ENCODE data around the gene GADD45GIP1.

Gene GADD45GIP1

DNA sequence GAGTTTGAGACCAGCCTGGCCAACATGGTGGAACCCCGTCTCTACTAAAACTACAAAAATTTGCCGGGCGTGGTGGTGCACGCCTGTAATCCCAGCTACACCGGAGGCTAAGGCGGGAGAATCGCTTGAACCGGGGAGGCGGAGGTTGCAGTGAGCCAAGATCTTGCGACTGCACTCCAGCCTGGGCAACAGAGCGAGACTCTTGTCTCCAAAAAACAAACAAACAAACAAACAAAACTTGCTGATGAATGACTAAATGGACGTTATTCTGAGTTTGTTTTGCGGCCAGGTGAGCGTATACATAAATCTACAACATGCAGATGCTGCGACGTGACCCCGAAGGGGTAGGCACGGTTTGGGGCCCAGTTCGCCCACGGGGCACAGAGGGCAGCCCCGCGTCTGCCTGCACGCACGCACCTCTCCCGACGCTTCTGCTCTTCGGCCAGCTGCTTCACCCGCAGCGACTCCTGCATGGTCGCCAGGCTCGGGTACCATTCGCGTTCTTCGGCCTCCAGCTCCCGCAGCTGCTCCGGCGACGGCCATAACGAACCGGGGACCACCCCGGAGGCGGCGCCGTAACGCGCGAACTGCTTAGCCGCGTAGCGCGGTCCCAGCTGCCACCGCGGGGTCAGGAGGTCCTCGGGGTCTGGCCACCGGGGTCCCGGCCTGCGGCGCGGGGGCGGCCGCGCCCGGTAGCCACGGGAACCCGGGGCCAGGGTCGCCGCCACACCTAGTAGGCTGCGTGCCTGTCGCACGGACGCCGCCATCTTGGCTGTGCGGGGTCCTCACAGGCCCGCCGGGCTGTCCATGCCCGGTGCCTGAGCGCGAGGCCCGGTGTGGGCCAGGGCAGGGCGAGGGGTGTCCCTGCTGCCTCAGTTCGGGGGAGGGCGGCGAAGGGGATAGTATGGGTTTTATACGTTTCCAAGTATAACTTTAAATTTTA, at the start of gene GADD45GIP1:
Gene GADD45GIP1 (minus strand): TSS at position 778 of the 943 bp plus-strand sequence. CDS start 11 bp downstream, at position 767.
- DNase-seq (ENCODE audit: low spot score), result peak; percentile 84

DNA sequence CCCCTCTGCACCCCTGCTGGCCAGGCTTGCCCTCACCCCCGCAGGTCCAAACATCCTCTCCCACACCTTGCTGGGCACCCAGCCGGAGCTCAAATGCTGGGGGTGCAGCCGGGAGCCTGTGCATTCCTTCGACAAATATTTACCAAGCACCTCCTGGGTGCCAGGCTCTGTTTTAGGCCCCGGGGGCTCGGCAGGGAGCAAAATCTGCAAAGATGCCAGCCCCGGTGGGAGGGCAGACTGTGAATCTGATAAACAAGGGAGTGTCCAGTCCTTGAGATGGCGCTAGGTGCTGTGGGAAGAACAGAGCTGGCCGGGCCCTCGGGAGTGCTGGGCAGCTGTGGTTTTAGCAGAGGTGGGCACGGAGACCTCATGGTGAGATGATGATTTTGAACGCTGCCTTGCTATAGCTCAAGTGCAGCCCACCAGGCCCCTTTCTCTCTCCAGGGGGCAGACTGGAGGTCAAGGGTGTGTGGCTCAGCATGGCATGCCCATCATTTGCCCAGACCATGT, 48.9 kb upstream of the GADD45GIP1 start:
- no peak for DNase-seq (ENCODE audit: low spot score)

DNA sequence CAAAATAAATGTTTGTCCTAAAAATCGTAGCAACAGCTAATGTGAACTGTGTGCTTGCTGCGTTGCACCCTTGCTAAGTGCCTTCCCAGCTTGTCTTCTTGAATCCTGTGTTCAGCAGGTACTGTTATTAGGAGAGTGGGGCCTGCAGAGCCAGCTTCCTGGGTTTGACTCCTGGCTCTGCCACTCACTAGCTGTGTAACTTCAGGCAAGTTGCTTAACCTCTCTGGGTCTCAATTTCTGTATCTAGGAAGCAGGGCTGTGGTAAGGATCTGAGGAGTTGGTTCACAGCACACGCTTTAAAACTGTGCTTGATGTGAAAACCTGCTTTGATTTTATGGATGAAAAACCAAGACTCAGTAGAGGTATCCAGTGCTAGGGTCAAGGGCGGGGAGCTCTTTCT, 48.2 kb upstream of the GADD45GIP1 start:
- no peak for DNase-seq (ENCODE audit: low spot score)

DNA sequence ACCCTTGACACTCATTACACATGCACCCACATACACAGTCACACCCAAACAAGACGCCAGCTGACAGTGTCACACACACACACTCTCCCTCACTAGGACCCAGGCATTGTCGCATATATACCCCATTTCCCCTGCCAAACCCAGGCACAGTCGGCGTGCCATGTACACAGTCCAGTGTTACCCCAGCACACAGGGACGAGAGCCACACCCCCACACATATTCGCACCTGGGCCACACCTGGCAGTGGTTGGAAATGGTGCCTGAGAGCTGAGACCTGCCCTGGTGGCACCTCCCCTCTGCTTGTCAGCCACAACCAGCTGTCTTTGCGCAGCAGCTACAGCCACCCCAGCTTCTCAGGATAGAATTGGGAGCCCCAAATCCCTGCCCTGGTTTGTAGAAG, 47.2 kb upstream of the GADD45GIP1 start:
- no peak for DNase-seq (ENCODE audit: low spot score)

DNA sequence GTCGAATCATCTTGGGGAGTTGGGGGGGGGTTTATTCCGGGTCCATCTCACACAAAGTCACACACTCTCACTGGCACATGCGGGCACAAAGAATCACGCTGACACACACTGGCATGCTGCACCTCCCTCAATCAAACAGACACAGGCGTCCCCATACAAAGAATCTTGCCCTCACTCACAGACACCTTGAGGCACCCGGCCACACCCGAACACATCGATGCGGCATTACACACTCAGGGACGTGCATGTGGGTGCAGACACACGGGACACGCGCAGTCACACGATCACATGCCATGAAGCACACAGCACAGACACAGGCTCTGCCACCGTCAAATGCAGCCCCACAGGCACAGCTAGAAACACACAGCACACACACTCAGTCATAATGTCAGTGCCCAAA, 46.1 kb upstream of the GADD45GIP1 start:
- DNase-seq (ENCODE audit: low spot score), result no peak

DNA sequence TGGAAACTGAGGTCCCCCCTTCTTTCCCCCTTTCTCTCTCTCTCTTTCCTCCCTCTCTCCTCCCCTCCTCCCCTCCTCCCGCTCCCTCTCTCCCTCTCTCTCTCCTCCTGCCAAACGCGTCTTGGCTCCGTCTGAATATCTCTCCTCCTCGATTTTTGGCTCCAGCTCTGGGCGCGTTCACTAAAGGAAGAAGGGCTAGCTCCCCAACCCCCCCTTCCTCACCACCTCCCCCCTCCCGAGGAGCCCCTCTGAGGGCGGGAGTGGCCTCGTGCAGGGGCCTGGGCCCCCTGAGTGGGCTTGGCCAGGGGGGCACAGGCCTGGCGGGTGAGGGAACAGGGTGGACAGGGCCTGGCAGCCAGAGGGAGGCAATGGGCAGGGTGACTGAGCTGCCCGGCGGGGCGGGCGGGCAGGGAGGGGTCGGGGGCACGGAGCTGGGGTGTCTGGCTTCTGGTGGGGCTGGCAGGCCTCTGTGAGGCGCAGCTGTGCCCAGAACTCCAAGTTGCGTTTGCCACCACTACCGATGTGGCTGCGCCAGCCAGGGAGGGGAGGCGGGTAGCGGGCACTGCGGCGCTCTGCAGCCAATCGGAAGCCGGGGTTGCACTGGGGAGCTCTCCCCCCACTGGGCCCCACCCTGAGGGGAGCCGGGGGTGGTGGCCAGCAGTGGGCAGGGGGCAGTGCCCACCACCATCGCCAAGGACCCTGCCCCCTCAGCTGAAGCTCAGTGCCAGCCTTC, 45.3 kb upstream of the GADD45GIP1 start:
- DNase-seq (ENCODE audit: low spot score), result peak; percentile 46

DNA sequence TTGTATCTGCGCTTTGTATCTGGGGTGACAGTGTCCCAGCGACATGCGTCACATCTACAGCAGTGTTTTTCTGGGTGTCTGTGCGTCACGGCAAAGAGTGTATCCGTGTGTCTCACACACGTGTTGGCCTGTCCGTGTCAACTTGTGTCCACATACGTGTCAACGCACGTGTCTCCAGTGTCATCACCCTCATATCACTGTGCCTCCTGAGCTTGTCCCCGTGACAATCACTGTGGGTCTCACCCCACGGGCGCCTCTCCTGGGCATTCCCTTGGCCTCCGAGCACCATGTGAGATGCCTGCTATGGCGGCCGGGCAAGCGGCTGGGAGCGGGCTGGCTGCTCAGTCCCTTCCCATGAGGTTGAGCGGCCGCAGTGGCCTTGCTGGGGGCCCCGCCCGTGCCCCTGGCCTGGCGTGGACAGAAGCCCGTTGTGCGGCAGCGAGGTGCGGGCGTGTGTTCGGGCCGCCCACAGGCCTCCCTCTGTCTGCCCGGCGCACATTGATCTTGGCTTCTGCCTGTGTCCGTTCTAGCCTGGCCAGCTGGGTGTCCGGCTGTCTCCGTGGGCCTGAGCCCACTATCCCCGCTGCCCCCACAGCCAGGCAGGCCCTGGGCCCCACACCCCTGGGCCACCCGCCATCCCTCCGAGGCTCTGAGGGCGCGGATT, 44.6 kb upstream of the GADD45GIP1 start:
- DNase-seq (ENCODE audit: low spot score), result peak; percentile 42

DNA sequence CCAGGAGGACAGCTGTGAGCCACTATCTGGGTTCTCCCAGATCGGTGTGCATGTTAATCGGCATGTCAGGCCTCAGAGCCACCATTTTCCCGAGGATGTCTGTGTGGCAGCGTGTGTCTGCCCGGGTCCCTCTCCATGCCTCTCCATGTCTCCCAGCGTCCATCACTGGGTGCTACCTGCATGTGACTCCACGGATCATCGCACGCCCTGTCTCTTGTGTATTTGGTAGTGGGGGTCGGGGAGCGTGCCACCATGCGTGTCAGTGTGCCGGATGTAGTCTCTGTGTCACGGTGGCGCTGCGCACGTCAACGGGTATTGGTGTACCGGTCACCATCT, 44.1 kb upstream of the GADD45GIP1 start:
- no peak for DNase-seq (ENCODE audit: low spot score)

DNA sequence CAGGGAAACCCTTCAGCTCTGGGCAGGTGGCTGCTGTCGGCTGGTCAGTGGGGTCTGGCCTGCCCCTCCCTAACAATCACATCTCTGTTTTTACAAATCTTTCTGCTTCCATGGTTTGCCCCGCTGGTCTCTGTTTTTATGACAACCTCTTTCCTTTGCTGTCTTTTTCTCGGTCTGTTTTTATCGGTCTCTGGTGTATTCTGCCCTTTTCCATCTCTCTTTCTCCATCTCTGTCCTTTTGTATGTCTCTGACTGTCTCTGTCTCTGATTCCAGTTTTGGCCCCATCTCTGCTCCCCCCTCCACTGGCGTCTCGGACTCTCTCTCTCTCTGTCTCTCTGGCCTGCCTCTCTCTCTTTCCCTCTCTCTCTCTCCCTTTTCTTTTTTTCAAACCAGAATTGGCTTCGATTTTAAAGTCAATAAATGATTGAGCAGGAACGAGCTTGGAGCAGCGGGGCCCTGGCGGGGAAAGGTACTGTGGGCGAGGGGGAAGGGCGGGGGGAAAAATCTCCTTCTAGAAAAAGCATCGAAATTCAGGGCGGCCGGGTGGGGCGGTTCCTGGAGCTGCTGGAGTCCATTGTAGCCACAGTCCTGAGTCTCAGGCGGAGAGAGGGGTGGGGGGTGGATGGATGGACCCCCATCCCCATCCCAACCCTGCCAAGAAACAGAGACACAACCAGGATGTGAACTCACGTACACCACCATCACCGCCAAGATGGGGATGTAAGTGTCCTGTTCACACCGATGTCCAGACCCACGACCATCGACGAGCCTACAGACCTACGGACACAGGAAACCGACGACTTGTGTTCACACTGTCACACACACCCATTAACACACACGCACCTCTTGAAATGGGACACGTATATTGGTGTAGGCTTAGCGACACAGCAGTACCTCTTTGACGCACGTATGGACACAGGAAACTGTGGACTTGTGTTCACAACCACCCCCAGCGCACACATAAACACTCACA, 41.2 kb upstream of the GADD45GIP1 start:
- no peak for DNase-seq (ENCODE audit: low spot score)

DNA sequence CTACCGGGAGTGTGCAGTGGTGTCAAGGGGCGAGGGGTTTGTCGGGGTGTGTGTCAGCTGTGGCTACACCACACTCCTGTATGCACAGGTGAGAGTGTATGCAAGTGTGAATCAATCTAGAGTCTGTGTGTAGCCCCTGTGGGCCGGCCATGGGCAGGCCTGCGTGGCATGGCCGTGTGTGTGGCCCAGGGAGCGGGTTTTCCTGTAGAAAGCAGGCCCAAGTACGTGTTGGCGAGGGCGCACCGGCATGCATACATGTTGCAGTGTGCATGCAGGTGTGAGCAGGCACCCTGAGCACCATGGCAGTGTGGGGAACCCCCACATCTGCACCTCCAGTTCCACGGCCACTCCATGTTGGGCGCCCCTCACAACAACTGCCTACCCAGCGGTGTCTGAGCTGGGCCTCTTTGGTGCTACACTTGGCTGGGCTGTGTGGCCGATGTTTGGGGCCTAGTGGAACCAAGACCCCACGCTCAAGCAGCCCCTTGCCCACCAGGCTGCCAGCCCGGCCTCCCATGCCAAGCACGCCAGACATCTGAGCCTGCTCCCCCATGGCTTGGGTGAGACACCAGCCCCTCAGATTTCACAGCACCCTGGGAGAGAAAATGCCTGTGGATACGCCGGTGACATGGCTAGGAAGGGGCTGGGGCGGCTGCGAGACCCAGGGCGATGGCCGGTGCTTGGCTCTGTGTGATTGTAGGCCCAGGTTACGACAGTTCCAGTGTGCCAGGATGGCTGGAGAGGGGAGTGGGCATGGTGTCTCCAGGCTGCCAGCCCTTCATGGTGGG, 40.4 kb upstream of the GADD45GIP1 start:
- no peak for DNase-seq (ENCODE audit: low spot score)

DNA sequence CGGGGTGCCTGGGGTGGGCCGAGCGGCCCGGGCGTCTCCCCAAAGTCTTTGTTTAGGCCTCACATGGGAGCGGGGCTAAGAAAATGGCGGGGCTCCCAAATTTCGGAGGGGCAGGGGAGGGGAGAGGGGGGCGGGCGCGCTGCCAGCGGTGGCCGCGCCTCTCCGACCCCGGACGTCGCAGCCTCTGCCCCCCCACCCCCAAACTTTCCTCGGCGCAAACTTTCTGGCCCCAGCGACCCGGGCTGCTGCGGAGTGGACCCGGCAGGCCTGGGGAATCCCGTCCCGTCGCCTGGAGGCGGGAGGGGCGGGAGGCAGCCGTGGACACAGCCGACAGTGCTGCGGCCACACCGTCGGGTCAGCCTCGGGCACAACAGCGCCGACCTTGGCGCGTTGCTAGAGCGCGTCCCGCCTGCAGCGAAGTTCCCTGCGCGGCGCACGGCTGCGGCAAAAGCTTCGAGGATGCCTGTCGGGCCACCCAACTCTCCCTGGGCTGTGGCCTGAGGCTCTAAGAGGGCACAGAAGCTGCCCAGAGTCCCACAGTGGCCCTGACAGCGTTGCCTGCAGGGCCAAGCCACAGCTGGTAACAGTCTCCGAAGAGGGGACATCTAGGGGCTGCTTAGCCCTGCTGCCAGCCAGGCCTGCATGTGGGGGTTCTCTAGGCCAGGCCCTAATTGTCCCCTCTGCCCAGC, 39.5 kb upstream of the GADD45GIP1 start:
- peak; percentile 31 for DNase-seq (ENCODE audit: low spot score)

DNA sequence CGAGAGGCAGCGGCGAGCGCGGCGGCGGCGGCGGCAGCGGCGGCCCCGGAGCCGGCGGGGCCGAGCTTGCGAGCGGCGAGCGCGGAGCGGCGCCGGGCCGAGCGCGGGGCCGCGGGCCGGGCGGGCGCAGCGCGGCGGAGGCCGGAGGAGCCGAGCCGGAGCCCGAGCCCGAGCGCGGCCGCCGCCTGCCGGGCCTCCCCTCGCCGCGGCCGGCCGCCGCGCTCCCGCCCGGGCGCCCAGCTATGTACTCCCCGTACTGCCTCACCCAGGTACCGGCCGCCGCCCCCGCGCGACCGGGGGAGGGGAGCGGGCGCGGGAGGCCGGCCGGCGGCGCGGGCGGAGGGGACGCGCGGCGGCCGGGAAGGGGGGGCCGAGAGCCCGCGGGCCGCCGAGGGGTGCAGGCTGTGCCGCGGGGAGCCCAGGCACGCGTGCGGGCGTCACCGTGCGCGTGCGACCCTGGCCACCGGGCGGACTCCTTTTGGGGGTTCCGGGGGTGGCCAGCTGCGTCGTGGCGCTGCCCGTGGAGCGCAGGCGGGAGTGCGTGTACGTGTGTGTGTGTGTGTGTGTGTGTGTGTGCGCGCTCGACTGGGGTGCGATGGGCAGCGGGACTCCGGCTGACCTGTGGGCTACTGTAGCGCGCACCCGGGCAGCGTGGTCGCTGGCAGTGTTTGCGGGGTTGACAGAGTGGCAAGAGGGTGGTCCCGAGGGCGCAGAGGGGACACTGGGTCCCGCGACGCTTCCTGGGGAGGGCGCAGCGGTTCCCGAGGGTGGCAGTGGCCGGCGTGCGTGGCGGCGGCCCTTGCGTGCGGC, 38.8 kb upstream of the GADD45GIP1 start:
- DNase-seq (ENCODE audit: low spot score), result peak; percentile 29

DNA sequence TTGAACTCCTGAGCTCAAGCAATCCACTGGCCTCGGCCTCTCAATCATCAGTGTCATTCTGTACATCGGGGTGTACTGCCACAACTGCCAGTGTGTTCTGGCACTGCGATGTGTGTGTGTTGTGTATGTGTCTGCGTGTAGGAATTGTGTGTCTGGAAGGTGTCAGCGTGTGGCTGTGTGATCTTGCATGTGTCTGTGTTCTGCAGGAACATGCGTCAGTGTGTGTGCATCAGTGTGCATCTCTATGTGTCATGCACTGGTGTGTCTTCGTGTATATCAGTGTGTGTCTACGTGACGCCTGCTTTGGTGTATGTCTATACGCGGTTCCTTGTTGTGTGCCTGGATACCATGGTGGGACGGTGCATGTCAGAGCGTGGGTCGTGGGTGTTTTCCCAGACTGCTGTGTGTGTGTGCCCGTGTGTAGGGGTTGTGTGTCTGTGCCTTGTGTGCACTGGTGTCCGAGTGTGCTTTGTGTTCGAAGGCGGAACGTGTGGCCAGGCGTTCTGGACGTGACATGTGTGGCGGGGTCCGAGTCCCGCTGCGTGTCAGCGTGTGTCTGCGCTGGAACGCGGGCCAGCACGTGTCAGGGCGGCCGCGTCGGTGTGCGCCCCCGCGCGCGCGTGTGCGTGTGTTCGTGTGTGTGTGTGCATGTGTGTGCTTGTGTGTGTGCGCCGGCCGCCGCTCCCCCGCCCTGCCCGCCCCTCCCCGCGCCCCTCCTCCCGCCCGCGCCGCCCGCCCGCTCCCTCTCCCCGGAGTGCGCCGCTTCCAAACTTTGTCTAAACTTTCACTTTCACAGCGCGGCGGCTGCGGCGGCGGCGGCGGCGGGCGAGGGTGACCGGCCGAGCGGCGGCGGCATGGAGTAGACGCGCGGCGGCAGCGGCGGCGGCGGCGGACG, 37.9 kb upstream of the GADD45GIP1 start, which contains the start of gene NFIX:
Gene NFIX (plus strand): TSS at position 775 of the 895 bp plus-strand sequence. CDS start 363 bp downstream, outside the sequence.
- DNase-seq (ENCODE audit: low spot score), result peak; percentile 58

DNA sequence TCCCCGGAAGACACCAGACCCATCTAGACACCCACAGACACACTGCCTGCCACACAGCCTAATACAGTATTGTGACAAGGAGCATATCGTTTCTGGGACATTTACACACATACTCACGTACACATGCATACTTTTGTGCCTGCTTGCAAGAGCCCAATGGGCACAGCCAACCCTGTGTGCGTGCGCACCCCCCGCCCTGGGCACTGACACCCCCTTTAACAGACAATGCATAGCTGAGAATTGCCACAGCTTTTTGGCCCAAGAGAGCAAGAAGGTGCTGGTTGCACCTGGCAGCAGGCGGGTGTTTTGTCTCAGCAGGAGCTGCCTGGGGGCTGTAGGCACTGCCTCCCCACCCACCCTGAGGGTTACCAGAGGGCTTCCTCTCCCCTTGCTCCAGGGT, 36.5 kb upstream of the GADD45GIP1 start:
- no peak for DNase-seq (ENCODE audit: low spot score)

DNA sequence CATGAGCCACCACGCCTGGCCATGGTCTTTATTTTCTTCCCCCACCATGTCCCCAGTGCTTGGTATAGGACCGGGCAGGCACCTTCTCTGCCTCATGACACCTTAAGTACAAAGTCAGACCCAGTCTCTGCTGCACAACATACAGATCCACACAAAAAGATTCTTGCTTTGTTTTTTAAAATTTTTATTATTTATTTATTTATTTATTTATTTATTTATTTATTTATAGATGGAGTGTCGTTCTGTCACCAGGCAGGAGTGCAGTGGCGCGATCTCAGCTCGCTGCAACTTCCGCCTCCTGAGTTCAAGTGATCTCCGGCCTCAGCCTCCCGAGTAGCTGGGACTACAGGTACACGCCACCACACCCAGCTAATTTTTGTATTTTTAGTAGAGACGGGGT, 35.7 kb upstream of the GADD45GIP1 start:
- DNase-seq (ENCODE audit: low spot score), result no peak

DNA sequence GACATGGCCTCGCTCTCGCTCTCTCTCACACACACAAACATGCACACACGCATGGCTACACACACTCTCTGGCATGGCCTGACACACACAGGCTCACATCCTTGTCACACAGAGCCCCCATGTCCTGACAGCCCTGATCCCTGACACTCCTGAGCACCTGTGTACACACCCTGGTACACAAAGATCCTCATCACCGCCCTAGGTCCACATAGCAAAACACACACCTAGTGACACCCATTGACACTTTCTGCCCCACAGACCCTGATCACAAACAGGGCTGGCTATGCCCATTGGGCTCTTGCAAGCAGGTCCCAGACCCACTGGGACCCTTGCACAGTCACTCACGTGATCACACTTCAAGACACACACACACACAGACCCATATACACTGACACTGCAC, 34.3 kb upstream of the GADD45GIP1 start:
- no peak for DNase-seq (ENCODE audit: low spot score)

DNA sequence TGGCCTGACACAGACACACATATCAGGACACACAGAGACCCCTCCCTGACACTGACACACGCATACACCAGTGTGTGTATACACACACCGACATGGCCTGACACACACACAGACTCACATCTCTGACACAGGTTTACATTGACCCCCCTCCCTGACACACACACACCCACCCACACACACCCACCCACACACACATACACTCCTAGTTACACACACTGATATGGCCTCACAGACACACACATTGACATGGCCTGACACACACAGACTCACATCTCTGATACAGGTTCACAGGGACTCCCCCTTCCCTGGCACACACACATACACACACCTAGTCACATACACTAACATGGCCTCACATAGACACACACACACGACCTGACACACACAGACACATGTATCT, 33.8 kb upstream of the GADD45GIP1 start:
- DNase-seq (ENCODE audit: low spot score), result no peak

DNA sequence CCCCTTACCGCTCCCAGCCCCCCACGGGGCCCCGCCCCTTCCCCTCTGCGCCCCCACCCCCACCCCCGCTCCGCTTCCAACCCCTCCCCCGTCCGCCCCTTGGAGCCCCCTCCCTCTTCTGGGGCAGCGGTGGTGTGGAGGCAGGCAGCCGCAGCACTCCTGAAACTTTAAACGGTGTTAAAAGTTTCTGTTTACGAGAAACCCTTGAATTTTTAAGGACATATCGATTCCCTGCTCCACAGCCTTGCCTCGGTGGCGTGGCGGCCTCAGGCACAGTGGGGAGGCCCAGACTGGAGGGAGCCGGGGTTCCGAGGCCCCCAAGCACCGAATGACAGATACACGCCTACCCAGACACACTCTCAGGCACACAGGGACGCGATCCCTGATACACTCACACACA, 33.4 kb upstream of the GADD45GIP1 start:
- no peak for DNase-seq (ENCODE audit: low spot score)
